K562 (cell line): ENCODE measurements around the gene RO60. TPM values are rescaled to one million over a fixed set of nuclear protein-coding genes. Genes with fewer than 3 reads are reported as not detected.

Experiments used
- CEBPB ChIP-seq: fragments of 450-650 bp; IDR thresholded peaks from 2 replicates; pipeline ENCODE4 v1.6.1; 2016; ENCODE audit warnings: missing genetic modification characterization, missing compliant biosample characterization
- ETV5 ChIP-seq: sonication (generic); formaldehyde crosslinking; IDR thresholded peaks from 2 replicates; pipeline ENCODE4 v1.4.0; 2020; ENCODE audit warnings: low read depth, mild to moderate bottlenecking, missing genetic modification reagents
- GTF2E2 ChIP-seq: fragments of 200-800 bp; sonication (Bioruptor generic); IDR thresholded peaks from 2 replicates; pipeline ENCODE4 v1.6.1; 2016; ENCODE audit warnings: missing genetic modification characterization, missing compliant biosample characterization
- HBP1 ChIP-seq: fragments of 450-650 bp; formaldehyde crosslinking; IDR thresholded peaks from 2 replicates; pipeline ENCODE4 v1.4.0; 2022; ENCODE audit warnings: missing genetic modification characterization
- JUND ChIP-seq, 2 experiments: IDR thresholded peaks; 2 replicates in 1 of 2; 3 replicates in 1 of 2; pipeline ENCODE4 v1.6.1; 2011; ENCODE audit warnings: borderline replicate concordance in 2 of 2, low read depth in 2 of 2, low read length in 2 of 2, improper control_type of control experiment in 1 of 2, missing biosample characterization in 1 of 2, missing genetic modification characterization in 1 of 2, missing genetic modification reagents in 1 of 2
- KAT7 ChIP-seq: sonication (generic); formaldehyde crosslinking; IDR thresholded peaks from 2 replicates; pipeline ENCODE4 v1.8.0; 2022; ENCODE audit warnings: missing genetic modification reagents, mild to moderate bottlenecking, borderline replicate concordance
- MBD2 ChIP-seq: sonication (generic); IDR thresholded peaks from 2 replicates; pipeline ENCODE4 v1.6.1; 2016; ENCODE audit warnings: low read depth, borderline replicate concordance
- RBM14 ChIP-seq: fragments of 200-400 bp; formaldehyde crosslinking; IDR thresholded peaks from 2 replicates; pipeline ENCODE4 v1.6.1; 2018; ENCODE audit warnings: low read depth, mild to moderate bottlenecking, low read length, moderate library complexity, borderline replicate concordance; ENCODE audit not compliant: insufficient read depth
- SAP30 ChIP-seq: fragments of 200-600 bp; sonication (generic); IDR thresholded peaks from 2 replicates; pipeline ENCODE4 v1.6.1; 2012; ENCODE audit warnings: borderline replicate concordance, low read depth, mild to moderate bottlenecking, moderate library complexity, low read length, control low read depth, inconsistent platforms; ENCODE audit not compliant: insufficient read depth, poor library complexity, severe bottlenecking
- U2AF2 ChIP-seq: fragments of 200-400 bp; formaldehyde crosslinking; optimal IDR thresholded peaks from 2 replicates; pipeline ENCODE3; 2017; ENCODE audit warnings: low read depth, mild to moderate bottlenecking, low read length
- VEZF1 ChIP-seq: fragments of 200-800 bp; sonication (Bioruptor generic); IDR thresholded peaks from 2 replicates; pipeline ENCODE4 v1.6.1; 2017; ENCODE audit warnings: missing genetic modification characterization, missing compliant biosample characterization
- ZNF143 ChIP-seq: sonication (generic); formaldehyde crosslinking; IDR thresholded peaks from 2 replicates; pipeline ENCODE4 v1.9.0; 2022; ENCODE audit warnings: mild to moderate bottlenecking, missing genetic modification reagents
- ZNF507 ChIP-seq: conservative IDR thresholded peaks from 2 replicates; pipeline ENCODE4 v1.6.1; 2017; ENCODE audit warnings: missing genetic modification characterization, missing compliant biosample characterization
- ZNF511 ChIP-seq: sonication (generic); formaldehyde crosslinking; IDR thresholded peaks from 2 replicates; pipeline ENCODE4 v1.8.0; 2022; ENCODE audit warnings: mild to moderate bottlenecking, missing genetic modification reagents
- polyA plus RNA-seq, 8 experiments: library from polyadenylated mRNA; depleted of rRNA in 4 of 8; stranded (reverse) in 5 of 8; unstranded in 3 of 8; fragments of >200 nt; fragmentation: Nextera tagmentation in 2 of 8; fragmentation: Illumina TruSeq in 1 of 8; extraction: Ambion mirVana in 2 of 8; extraction: Trizol in 1 of 8; gene quantifications; 2 replicates each; pipeline versions ENCODE4 v1.2.1 to v1.2.3, GENCODE V29; 2011 to 2014; ENCODE audit warnings: inconsistent platforms in 1 of 8, missing spikeins in 1 of 8
- total RNA-seq, 7 experiments: library from RNA; depleted of rRNA in 6 of 7; stranded (reverse); fragments of >200 nt in 6 of 7; fragmentation: Illumina TruSeq in 2 of 7; extraction: Trizol in 2 of 7; gene quantifications; 2 replicates each; pipeline versions ENCODE4 v1.2.1 to v1.2.3, GENCODE V29; 2011 to 2021; ENCODE audit warnings: low replicate concordance in 1 of 7
- TF ChIP-seq, protein P1 (sequence below), 2 experiments: fragments of 450-650 bp; IDR thresholded peaks; 2 replicates each; pipeline ENCODE4 v1.6.1; 2016
- TF ChIP-seq, protein P2 (sequence below): fragments of 250-450 bp; sonication (Bioruptor Pico); IDR thresholded peaks from 2 replicates; pipeline ENCODE4 v1.4.0; 2020; ENCODE audit warnings: mild to moderate bottlenecking, moderate library complexity

The RO60 gene
- total and polyA plus RNA-seq, 9 of the 15 experiments (the other 6 are each of a cell fraction or from before 2014, with no cell fraction given): 24.9 to 187 (median 101) TPM

- TF ChIP-seq ZNF511 (peak; percentile 90), JUND (IDR thresholded peaks at IDR 0.05; ENCODE audit: borderline replicate concordance, low read depth, low read length) (peak; percentile 92), JUND (tag; IDR thresholded peaks at IDR 0.05; ENCODE audit: borderline replicate concordance, low read depth, low read length) (peak; percentile 87; the same call in 1 of the 3 replicates), CEBPB (tag) (0 out of 2 replicates have a peak, but pooled peaks have one; percentile 22), SAP30 (peak; percentile 77), GTF2E2 (tag) (peak; percentile 87; the same call in 1 of the 2 replicates), ETV5 (CRISPR knock-in tag) (peak; percentile 86), ZNF507 (tag) (no peak), HBP1 (CRISPR knock-in tag) (peak; percentile 88), ZNF143 (CRISPR knock-in tag) (peak; percentile 87), MBD2 (peak; percentile 93), KAT7 (CRISPR knock-in tag) (peak; percentile 35), VEZF1 (peak; percentile 72), RBM14 (0 out of 2 replicates have a peak, but pooled peaks have one; percentile 58), U2AF2 (no peak)
- TF ChIP-seq, protein P1, sequence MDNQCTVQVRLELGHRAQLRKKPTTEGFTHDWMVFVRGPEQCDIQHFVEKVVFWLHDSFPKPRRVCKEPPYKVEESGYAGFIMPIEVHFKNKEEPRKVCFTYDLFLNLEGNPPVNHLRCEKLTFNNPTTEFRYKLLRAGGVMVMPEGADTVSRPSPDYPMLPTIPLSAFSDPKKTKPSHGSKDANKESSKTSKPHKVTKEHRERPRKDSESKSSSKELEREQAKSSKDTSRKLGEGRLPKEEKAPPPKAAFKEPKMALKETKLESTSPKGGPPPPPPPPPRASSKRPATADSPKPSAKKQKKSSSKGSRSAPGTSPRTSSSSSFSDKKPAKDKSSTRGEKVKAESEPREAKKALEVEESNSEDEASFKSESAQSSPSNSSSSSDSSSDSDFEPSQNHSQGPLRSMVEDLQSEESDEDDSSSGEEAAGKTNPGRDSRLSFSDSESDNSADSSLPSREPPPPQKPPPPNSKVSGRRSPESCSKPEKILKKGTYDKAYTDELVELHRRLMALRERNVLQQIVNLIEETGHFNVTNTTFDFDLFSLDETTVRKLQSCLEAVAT (IDR thresholded peaks at IDR 0.05): peak; percentile 16 to 92; a peak in 3 of 4 replicates
- TF ChIP-seq, protein P2, sequence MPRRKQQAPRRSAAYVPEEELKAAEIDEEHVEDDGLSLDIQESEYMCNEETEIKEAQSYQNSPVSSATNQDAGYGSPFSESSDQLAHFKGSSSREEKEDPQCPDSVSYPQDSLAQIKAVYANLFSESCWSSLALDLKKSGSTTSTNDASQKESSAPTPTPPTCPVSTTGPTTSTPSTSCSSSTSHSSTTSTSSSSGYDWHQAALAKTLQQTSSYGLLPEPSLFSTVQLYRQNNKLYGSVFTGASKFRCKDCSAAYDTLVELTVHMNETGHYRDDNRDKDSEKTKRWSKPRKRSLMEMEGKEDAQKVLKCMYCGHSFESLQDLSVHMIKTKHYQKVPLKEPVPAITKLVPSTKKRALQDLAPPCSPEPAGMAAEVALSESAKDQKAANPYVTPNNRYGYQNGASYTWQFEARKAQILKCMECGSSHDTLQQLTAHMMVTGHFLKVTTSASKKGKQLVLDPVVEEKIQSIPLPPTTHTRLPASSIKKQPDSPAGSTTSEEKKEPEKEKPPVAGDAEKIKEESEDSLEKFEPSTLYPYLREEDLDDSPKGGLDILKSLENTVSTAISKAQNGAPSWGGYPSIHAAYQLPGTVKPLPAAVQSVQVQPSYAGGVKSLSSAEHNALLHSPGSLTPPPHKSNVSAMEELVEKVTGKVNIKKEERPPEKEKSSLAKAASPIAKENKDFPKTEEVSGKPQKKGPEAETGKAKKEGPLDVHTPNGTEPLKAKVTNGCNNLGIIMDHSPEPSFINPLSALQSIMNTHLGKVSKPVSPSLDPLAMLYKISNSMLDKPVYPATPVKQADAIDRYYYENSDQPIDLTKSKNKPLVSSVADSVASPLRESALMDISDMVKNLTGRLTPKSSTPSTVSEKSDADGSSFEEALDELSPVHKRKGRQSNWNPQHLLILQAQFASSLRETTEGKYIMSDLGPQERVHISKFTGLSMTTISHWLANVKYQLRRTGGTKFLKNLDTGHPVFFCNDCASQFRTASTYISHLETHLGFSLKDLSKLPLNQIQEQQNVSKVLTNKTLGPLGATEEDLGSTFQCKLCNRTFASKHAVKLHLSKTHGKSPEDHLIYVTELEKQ (CRISPR knock-in tag): no peak
Observed at GRCh38 chr1:193059282-193060114, at the start of gene RO60, which contains the start of gene UCHL5 (continued).
